GM19455 (cell line): ENCODE data around the gene PRDM11.

ENCODE experiments used
- ATAC-seq: cut with Tn5 transposase; IDR thresholded peaks from one replicate; pipeline ENCODE4 v1.9.1; 2021; ENCODE audit not compliant: unreplicated experiment

Gene PRDM11

DNA sequence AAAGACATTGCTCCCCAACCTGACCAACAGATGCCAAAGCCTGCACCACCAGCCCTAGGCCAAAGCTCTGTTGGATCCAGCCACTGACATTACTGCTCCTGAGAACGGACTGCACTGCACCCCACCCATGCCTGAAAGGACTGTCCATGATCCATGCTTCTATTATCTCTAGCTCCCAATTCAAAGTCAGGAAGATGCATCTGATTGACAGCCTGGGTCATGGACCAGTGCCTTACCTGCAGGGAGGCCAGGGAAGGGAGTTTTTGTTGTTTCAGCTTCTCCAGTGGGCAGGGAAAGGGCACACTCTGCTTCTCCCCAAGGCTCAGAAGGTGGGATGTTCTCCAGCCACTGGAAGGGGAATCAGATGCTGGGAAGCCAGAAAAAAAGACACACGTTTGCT, 4.8 kb upstream of the PRDM11 start:
- no peak for ATAC-seq

DNA sequence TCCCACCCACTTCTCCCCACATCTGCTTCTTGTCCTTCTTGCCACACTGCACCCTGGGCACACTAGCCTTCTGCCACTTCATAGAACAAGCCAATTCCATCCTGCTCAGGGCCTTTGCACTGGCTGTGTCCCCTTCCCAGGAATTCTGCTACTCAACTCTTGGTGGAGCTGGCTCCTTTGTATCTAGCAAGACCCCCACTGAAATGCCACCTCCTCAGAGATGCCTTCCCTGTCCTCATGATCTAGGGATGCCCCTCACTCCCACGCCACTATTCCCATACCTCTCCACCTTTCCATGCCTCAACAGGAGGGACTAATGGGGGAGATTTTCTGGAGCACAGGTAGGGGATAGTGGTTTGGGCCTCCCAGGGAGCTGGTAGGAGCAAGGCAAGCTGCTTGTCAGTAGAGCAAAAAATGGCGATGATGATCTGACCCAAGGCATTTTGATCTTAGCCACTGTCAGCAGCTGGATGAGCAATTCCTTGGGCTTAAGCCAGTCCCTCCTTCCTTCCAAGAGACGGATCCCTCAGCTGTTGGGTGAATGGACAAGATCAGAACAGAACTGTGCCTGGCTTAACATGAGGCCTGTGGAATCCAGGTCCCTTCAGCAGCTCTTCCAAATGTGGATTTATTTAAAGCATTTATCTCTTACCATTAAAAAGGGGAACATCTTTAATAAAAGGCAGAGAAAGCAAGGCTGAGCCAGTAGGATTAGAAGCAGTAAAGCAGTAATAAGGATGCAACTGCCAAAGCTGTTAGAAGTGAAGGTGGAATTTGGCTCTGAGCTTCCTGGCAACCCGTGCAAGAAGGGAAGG, 4.0 kb upstream of the PRDM11 start:
- ATAC-seq, result no peak

DNA sequence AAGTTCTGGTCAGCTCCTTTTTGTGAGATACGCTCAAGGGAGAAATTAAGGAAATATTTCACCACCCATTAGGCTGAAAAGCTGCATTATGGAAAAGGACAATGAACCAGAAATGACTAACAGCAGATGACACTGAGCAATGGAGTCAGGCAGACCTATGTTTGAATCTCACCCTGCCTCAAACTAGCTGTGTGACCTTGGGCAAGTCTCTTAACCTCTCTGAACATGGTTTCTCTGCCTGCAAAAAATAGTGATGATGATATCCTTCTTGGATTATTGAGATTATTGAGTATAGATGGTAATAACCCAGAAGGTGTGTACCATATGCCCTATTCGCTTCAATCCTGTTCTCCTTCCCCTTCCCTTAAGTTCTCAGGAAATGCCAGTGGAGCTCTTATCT, 2.9 kb upstream of the PRDM11 start:
- ATAC-seq, result no peak

DNA sequence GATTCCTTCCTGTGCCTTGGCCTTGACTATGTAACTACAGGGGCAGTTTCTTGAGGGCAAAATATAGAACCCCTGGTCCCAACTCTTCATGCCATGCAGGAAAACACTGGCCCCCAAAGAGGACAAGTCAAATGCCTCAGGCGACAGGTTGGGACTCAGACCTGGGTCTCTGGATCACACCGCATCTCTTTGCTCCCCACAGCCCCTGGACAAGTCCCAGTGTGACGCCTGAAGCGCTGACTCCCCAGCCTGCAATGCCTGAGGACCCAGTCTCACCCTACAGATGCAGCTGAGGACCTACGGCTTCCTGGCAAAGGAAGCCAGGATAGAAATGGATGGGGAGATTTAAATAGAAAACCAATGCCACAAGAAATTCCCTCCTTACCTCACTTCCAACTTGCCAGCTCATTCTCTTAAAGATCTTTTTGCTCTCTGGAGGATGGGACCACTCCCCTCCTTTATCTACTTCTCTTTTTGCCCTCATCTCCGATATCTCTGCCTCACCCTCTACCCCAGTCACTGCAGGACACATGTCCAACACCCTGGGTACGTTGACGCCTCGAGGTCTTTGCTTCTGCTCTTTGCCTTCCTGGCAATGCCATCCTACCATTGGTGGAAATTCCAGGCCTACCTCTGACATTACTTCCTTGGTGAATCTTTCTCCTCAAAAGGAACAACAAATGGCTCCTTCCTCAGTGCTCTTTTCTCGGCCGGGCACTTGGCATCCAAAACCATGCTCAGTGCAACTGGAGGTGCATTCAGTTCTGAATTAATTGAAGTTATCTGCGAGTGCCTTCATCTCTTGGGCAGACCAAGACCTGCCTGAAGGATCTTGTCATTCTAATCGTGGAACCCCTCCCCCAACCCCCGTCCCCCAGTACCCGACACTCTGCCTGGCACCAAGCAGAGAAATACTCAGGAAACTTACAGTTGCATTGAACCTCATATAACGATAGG, 2.0 kb upstream of the PRDM11 start:
- no peak for ATAC-seq

DNA sequence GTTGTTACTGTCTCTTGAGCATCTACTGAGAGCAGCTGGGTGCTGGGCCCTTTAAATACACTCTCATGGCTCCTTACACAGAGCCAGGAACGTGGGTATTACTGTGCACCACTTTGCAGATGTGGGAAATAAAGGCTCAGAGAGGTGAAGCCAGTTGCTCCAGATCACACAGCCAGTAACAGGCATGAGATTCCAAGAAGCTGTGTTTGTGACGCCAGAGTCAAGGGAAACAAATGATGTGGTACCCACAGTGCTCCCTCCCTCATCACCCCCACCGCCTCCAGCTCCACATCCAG, 1.4 kb upstream of the PRDM11 start:
- no peak for ATAC-seq

DNA sequence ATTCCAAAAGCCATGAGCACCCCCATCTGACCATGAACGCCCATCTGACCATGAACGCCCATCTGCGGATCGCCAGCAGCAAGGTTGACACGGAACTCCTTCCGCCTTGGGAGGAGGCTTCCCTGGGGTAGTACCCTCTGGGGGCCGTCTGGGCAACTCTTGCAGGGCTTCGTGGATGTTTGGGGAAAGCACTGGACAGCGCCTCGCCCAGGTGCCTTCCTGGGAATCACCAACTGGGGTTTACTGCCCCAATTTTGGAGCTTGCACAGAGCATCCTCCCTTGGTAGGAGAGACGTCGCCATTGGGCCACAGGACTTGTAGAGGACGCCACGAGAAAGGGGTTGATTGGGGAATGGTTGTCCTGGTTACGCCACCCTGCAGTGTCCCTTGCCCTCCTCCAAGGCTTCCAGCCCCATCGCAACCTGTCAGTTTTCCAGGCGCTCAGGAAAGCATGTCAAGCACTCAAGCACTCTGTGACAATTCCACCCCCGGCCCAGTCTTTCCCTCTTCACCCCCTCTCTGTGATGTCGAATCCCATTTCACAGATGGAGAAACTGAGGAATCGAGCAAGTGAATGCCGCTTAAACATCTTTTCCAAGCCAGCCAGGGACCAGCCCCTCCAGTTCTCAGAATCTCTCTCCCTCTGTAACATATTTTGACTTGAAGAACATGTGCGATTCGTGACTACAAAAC, 914 bp upstream of the PRDM11 start:
- ATAC-seq, result no peak

DNA sequence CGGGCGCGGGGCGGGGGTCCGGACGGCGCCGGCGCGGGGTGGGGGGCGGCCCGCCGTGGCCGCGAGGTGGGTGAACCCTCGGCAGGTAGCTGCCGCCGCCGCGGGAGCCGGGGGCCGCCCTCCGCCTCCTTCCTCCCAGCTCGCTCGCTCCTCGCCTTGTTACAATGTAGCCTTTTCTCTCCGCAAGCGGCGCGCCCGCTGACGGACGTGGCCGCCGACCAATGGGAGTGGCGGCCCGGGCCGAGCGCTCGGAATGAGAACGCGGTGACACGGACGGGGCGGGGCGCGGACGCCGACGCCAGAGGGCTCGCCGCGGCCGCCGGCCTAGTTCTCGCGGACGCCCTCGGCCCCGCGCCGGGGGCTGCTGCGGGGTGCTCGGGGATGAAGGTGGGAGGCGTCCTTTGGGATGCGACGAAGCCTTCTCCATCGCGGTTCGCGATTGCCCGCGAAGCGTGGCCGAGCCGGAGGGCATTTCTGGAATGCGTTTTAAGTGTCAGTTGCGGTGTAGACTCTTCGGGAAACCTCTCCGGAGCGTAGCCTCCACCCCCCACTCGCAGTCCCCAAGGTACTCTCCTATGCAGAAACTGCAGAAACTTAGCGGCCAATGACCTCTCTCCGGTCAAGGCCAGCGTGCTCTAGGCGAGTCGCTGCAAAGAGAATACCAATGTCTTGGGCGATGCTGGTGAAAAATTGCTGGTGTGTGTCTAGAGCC, 734 bp downstream of the PRDM11 start:
- peak; percentile 98 for ATAC-seq

DNA sequence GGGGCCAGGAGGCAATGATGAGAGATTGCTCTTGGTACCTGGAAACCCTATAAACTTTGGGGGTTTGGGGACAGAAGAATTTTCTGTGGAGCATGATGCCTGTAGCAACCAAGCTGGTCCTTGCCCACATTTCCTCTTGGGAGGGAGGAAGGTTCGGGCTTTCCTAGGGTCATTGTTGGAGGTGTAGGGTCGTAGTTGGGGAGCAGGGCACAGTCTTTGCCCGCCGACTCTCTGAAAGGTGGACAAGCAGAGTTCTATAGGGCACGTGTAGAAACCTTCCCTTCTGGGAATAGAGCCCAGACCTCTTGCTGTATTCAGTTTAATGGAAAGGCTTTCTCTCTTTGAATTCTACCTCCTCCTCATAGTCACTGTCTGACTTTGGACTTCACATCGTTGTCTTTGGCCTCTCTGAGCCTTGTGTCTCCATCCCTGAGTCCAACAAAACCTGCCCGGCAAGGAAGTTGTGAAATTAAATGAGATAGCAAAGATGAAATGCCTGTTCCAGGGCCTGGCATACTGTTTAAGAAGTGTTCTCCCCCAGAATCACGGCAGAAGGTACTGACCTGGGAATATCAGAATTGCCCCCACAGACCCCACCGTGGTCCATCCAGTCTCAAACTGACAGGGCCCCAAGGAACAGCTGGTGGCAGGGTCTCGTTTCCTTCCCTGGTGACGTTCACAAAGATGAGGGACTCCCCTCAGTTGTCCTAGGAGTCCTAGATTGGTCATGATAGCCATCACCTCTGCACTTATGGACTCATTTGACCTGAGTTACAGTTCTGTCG, 1.6 kb downstream of the PRDM11 start:
- no peak for ATAC-seq

DNA sequence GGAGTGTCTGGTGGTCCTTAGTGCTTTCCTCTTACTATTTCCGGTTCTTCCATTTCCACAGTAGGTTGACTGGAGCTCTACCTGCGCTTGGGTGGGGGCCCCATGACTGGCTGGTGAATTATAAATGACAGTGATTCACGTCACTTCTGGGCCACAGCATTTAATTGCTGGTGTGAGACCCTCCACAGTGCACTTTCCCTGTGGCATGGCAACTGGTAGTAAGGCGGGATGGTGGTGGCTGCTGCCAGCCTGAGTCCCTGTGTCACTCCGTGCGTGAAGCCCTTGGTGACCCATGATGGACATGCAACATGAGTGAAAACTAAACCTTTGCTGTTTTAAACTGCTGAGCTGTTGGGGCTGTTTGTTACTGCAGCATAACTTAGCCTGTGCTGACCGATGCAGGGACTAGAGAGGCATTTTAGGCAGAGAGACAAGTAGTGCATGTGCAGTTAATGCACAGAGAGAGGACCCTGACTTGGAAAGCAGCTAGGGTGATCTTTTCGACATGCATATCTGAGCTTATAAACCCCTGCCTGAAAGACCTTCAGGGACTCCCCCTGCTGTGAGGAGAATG, 3.1 kb downstream of the PRDM11 start:
- no peak for ATAC-seq

DNA sequence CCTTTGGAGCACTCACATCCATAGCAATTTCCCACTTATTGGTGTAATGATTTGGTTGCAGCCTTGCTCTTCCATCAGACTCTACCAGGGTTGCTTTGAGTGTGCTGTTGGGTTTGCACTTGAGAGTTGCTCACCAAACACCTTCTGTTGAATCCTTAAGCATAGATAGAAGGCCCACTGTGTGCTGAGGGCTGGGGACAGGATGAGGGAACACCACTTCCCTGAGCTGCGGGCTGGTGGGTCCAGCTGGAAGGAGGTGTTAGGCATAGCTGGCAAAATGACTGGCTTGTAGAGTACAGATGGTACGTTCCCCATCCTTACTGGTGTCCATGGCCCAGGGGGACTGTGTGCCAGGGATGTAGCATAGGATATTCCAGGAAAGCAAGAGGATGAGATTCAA, 3.9 kb downstream of the PRDM11 start:
- no peak for ATAC-seq

DNA sequence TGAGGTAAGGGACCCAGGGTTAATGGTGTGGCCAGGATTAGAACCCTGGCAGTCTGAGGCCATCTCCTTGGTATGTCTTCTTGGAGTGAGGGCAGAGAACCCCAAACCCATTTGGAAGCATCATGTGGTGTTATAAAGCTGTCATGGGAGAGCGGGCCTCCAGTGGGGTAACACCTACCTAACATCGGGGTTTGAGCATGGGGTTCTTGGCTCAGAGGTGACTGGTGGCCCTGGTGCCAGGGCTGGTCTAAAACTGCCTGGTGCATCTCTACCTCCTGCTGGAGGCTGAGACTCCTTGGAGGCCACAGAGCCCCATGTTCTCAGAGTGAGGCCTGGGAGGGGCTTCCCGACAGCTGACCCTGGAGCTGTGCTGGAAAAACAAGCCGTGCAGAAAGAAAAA, 4.5 kb downstream of the PRDM11 start:
- no peak for ATAC-seq

DNA sequence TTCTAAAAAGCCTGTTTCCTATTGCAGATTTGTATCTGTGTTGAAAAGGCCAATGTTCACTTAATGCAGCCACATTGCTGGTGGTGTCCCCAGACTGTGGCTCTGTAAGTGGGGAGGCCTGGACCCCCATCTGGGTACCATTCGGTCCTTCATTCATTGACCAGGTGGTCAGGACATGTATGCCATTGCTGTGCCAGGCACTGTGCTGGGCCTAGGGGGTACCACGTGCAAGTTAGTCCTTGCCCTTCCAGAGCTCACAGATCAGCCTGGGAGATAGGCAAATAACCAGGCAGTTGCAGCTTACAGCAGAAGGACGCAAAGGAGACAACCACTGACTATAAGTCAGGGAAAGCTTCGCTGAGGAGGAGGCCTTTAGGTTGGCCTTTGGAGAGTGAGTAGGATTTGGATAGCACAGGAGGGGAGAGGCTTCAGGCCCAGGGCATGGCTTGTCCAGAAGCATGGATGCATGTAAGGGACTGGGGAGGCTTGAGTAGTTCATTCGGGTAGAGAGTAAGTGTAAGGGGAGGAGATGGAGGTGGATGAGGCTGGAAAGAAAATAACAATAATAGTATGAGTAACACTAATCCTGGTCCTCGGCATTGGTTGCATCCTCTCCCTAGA, 5.0 kb downstream of the PRDM11 start:
- ATAC-seq, result no peak

DNA sequence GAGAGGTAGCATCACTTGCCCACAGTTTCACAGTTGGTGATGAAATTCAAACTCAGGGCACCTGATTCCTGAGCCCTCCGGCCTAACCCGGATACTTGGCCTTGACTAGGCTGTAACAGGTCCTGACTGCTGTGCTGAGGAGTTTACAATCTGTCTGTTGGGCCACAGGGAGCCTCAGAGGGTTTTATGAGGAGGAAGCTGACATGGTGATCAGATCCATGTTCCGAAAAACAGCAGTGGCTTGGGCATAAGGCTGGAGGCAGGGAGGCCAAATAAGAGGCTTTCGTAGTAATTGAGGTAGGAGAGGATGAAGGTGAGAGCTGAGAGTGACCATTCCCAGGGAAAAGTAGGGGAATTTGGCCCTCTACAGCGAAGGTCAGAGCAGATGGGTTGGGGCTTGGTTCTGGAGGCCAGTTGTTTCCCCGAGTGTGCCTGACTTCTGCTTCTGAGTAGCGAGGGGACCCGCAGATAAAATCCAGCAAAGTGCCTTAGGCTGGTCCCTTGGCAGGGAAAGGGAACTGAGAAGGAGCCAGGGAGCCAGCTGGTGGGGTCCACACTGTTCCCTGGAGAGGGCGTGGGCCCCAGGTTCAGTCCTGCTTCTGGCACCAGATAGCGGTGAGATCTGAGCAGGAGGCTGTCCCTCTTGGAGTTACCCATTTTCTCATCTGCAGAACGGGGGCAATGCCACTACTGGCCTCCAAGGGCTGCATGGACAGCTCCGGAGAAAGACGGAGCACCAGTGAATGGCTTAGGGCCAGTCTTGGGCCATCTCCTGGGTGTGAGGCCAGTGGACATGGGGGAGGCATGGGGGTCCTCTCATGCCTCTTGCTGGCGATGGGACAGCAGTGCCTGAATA, 6.5 kb downstream of the PRDM11 start:
- no peak for ATAC-seq

DNA sequence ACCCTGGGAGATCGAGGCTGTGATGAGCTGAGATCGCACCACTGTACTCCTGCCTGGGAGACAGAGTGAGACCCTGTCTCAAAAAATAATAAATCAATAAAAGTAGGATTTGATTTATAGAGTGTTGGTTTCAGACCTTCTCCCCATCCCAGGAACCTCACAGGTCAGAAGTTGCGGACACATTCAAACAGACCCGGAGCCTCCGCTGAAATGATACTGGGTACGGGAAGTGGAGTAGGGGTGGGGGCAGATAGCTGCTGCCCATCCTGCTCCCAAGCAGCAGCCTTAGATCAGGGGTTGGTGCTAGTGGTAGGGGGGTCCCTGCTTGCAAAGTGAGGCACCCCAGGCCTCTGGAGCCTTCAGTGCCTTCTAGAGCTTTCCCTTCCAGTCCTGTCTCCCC, 7.8 kb downstream of the PRDM11 start:
- ATAC-seq, result no peak

DNA sequence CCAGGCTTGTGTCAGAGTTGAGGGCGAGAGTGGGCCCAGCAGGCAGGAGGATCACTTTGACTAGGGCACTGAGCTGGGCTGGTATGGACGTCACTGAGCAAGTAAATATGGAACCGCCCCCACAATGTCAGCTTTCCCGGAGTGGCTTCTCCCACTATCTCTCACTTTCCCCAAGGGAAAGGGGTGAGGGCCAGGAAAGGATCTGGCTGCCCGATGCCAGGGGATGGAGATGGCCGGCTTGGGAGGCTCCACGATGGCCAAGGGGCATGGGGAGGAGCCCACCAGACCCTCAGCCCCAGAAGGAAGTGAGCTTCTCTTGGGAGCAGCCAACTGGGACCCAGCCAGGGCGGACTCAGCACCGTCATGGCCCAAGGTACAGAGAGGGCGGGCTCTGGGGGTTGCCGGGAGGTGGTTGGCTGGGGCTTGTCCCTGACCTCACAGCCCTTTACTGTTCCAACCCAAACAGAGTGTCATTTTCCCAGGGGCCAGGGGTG, 8.7 kb downstream of the PRDM11 start:
- ATAC-seq, result no peak

DNA sequence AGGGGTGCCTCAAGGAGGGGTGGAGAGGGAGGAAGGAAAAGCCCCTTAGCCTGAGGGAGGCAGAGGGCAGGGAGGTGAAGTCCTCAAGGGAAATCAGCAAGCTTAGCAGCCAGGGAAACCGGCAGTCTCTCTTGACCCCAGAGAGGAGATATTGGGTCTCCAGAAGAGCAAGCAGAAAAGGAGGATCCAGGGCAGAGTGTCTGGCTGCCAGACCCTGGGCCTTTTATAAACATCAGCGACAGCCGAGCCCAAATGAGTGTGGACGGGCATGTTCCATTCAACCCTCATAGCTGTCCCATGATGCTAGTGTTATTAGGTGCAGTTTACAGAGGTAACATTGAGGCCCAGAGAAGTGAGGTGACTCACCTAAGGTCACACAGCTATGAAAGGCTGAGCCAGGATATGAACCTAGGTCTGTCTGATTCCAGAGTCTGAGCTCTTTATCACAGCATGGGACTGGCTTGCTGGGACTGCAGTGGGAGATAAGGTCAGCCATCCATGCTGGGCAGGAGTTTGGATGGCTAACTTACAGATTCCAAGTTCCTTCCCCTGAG, 9.3 kb downstream of the PRDM11 start:
- no peak for ATAC-seq

DNA sequence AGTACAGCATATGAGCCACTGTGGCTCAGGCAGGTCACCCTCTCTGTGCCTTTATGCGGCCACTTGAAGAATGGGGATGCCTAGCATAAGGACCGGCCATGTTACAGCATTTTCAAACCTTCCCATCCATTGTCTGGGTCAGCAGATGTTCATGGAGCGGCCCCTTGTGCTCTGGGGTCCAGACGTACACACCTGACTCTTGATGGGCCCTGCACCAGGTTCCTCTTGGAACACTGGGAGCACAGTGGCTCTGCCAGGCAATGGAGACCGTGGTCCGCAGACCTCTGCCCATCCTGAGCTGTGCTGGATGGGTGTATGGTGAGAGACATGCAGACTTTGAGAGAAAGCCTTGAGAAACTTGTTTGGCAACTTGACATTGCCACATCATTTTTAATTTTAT, 9.8 kb downstream of the PRDM11 start:
- ATAC-seq, result no peak

DNA sequence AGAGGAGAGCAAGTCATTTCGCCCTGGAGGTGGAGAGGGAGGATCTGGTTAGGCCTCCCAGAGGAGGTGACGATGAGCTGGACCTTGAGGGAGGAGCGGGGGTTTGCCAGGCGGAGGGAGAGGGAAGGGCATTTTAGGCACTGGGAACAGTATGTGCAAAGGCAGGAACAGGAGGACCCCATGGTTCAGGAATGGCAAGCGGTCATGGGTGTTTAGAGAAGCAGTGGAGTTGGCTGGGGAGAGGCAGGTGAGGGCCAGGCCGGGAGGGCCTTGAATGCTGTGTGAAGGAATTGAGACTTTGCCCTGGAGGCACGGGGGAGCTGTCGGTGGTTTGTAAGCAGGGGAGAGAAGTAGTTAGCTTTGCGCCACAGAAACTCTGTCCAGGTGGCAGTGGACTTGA, 10.3 kb downstream of the PRDM11 start:
- ATAC-seq, result no peak
